Stimulated activated naive CD8-positive, alpha-beta T cell treated with anti-CD3 and anti-CD28 coated beads, Interleukin-15, Interleukin-2, amounts not matched to agents 100 U/mL and 50 U/mL, for 24 hours (primary cell): Measurements from ENCODE around the gene HLCS.
A peak's percentile ranks its signal among the peaks of the same experiment; 100 is the strongest.

Experiments used
- ATAC-seq: fragments of 150-1000 bp; cut with Tn5 transposase; one replicate; pipeline ENCODE4 v1.10.0; 2021
- DNase-seq: peaks from one replicate; pipeline ENCODE4 v3.0.0; 2021

Gene HLCS

GRCh38 chr21:36702622-36702968, 263.9 kb downstream of the HLCS start:
- DNase-seq = no peak
- ATAC-seq = no peak

- ATAC-seq (no peak), DNase-seq (no peak)
These were observed 264.5 kb downstream of the HLCS start for GRCh38 chr21:36701756-36702621.

- DNase-seq = peak; percentile 14
- ATAC-seq = no peak
These were observed 265.3 kb downstream of the HLCS start for GRCh38 chr21:36700971-36701755.
